OCI-M2 (cell line): ENCODE measurements around the gene PKNOX2.

ENCODE experiments used
- DNase-seq: peaks from one replicate; lab custom pipeline; 2025; ENCODE audit not compliant: unreplicated experiment; lab: John Stamatoyannopoulos, UW

PKNOX2 gene

GRCh38 chr11:125463590-125464269, 299.2 kb downstream of the PKNOX2 start:
- DNase-seq: no peak

DNA sequence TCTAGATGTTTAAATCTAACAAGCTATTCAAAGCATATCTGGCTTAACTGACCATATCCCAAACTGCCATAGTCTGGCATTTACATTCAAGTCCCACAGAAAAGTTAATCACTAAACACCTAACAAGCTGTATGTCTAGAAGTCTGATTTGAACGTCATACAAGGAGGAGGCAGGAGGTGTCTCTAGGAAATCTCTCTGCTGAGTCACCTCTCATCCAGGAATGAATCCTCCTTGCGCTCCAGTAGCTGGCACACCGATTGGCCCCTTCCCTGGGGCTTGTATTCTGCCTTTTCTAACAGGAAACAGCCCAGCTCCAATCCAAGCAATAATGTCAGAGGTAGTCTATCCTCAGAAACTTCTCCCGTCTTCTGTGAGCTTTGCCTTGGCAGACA, 299.7 kb downstream of the PKNOX2 start:
- DNase-seq: no peak

GRCh38 chr11:125464666-125465065, 300.1 kb downstream of the PKNOX2 start:
- no peak for DNase-seq

- no peak for DNase-seq
These were observed 300.7 kb downstream of the PKNOX2 start for GRCh38 chr11:125465255-125465654.

DNA sequence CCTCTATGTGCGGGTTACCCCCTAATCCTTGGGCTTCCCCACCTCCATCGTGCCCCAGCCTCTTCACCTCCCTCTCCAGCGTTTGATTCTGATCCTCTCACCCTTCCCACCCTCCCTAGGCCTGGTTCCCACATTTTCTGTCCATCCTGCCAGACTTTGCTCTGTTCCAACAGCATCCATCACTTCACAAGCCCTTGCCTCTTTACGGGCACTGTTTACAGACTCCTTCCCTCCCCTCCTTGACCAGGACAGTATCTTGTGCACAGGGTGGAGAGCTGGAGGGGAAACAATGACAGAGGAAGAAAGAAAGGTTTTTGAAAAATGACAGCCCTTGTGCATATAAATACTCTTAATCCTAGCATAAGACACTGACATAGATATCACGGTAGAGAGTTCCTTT, 301.1 kb downstream of the PKNOX2 start:
- no peak for DNase-seq

DNA sequence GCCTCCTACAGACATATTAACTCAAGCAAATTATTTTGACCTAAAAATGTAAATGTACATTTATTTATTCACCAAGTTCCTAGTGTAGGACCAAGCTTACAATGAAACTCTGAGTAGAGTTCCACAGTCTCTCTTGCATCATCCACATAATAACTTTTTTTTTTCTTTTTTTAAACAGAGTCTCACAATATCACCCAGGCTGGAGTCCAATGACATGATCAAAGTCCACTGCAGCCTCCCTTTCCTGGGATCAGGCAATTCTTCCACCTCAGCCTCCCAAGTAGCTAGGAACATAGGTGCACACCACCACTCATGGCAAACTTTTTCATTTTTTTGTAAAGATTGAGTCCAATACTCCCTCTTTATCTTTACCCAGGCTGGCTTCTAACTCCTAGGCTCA, 303.5 kb downstream of the PKNOX2 start:
- DNase-seq: no peak

GRCh38 chr11:125468852-125469251, 304.3 kb downstream of the PKNOX2 start:
- no peak for DNase-seq

- no peak for DNase-seq
These were observed 305.8 kb downstream of the PKNOX2 start for GRCh38 chr11:125470355-125470754.

DNA sequence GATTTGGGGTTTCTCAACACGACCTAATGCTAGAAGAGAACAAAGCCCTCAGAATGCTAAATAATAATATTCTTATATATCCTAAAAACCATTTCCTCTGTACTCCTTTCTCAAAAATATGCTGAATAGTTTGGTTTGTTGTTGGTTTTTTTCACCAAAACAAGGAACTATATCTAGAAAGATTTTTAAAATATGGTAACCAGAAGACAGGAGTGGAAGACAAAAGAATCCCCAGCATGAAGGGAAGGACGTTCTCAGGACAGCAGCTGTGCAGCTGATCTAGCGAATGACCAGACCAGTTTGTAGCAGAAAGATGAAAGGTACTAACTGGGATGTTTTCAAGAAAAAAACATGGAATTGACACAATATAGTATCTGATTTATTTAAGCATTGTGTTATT, 312.2 kb downstream of the PKNOX2 start:
- DNase-seq: no peak

DNA sequence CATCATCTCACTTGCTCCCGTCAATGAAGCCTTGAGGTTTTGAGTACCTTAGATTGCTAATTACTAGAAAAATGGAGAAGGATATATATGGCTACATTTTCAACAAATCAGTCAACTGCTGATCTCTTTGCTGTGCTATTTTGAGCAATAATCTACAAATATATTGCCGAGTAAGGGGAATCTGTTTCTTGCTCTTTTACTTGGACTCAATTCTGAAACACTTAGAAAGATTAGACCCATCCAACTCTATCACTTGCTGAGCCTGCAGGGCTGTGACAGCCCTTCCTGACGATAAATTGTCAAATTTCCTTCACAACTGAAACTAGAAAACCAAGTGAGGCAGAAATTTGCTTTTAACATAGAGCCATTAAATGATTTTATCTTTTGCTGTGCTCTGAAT, 314.6 kb downstream of the PKNOX2 start:
- DNase-seq: no peak

GRCh38 chr11:125481531-125481930, 317.0 kb downstream of the PKNOX2 start:
- DNase-seq: no peak
